ENCODE results near the gene SSC5D. TPM values are rescaled to one million over a fixed set of nuclear protein-coding genes. Genes with fewer than 3 reads are reported as not detected.

SSC5D gene
- total and polyA plus RNA-seq, 9 of the 15 experiments (the other 6 are each of a cell fraction or from before 2014, with no cell fraction given): 0.04 to 0.71 (median 0.14) TPM; not detected in 2

GRCh38 chr19:55519451-55520311, 31.4 kb downstream of the SSC5D start (continued):
- TF ChIP-seq E2F5 (CRISPR knock-in tag; IDR thresholded peaks at IDR 0.05): no peak
- TF ChIP-seq PRMT5 (CRISPR knock-in tag; IDR thresholded peaks at IDR 0.05): no peak
- TF ChIP-seq JUND (IDR thresholded peaks at IDR 0.05; ENCODE audit: borderline replicate concordance, low read depth, low read length): peak; percentile 79; the same call in 1 of the 2 replicates
- TF ChIP-seq JUND (tag; IDR thresholded peaks at IDR 0.05; ENCODE audit: borderline replicate concordance, low read depth, low read length): peak; percentile 75; the same call in 2 of the 3 replicates
- TF ChIP-seq IRF2 (CRISPR knock-in tag; IDR thresholded peaks at IDR 0.05): no peak
- TF ChIP-seq ZNF121 (CRISPR knock-in tag; conservative IDR thresholded peaks at IDR 0.05): no peak
- TF ChIP-seq TBL1XR1 (IDR thresholded peaks at IDR 0.05; ENCODE audit: low read length in 2 of 2): no peak
- TF ChIP-seq ZNF134 (CRISPR knock-in tag; conservative IDR thresholded peaks at IDR 0.05): no peak
- no peak for TF ChIP-seq ID3 (CRISPR knock-in tag; IDR thresholded peaks at IDR 0.05)
- no peak for TF ChIP-seq ID3 (tag; IDR thresholded peaks at IDR 0.05)
- no peak for TF ChIP-seq SMAD3 (CRISPR knock-in tag; conservative IDR thresholded peaks at IDR 0.05)
- TF ChIP-seq MNT (conservative IDR thresholded peaks at IDR 0.05): no peak
- no peak for TF ChIP-seq COPS2 (conservative IDR thresholded peaks at IDR 0.05)
- TF ChIP-seq IFI16 (CRISPR knock-in tag; IDR thresholded peaks at IDR 0.05): no peak
- no peak; the same call in 1 of the 2 replicates for TF ChIP-seq ZFP91 (CRISPR knock-in tag; IDR thresholded peaks at IDR 0.05)
- TF ChIP-seq PHB (CRISPR knock-in tag; IDR thresholded peaks at IDR 0.05): no peak
- no peak for TF ChIP-seq WHSC1 (IDR thresholded peaks at IDR 0.05; ENCODE audit: low read length)
- no peak for TF ChIP-seq MBD1 (CRISPR knock-in tag; IDR thresholded peaks at IDR 0.05)
- TF ChIP-seq U2AF1 (optimal IDR thresholded peaks at IDR 0.05; ENCODE audit: low read depth, low read length): no peak
- no peak for TF ChIP-seq TAF7 (tag; IDR thresholded peaks at IDR 0.05)
